HepG2 (cell line): ENCODE measurements around the gene NCMAP. TPM values are rescaled to one million over a fixed set of nuclear protein-coding genes. Genes with fewer than 3 reads are reported as not detected.

Experiments
- ATAC-seq: fragments of 200-7000 bp; cut with Tn5 transposase; 3 replicates; pipeline ENCODE4 v1.9.1; 2020; ENCODE audit warnings: mild to moderate bottlenecking, moderate library complexity
- BruUV-seq: library from RNA; stranded (reverse); fragments of 400-500 nt; replicated peaks from 2 replicates; lab custom pipeline; 2021; lab: Mats Ljungman, UMichigan
- CTCF ChIA-PET: fragments of 300-600 bp; formaldehyde crosslinking; extraction: SDS; loops from one replicate; lab custom pipeline; 2021; ENCODE audit warnings: low total read pairs, inconsistent platforms, low intra/inter-chr PET ratio; lab: Yijun Ruan, JAX
- POLR2A ChIA-PET: fragments of 350-600 bp; sonication (Branson Sonifier 250); formaldehyde crosslinking; loops from one replicate; lab custom pipeline; 2020; ENCODE audit warnings: antibody characterized with exemption, inconsistent platforms; lab: Yijun Ruan, JAX
- DNase-seq: peaks from one replicate; pipeline ENCODE4 v3.0.0-alpha.2; 2015; ENCODE audit warnings: low spot score
- FAIRE-seq: peaks from 3 replicates; lab custom pipeline; 2011; peaks lifted over from hg19 to GRCh38; lab: Jason Lieb, UNC
- H2AFZ ChIP-seq: one replicate; pipeline ENCODE4 v1.6.1; 2011; ENCODE audit warnings: low read length, inconsistent platforms
- H3K27ac ChIP-seq: fragments of 300-600 bp; 3 replicates; pipeline ENCODE4 v1.8.0; 2011; ENCODE audit warnings: mixed run types, mild to moderate bottlenecking, mixed read lengths, low read length, inconsistent platforms; ENCODE audit not compliant: insufficient read depth; ENCODE audit errors: extremely low read length
- H3K27me3 ChIP-seq, 2 experiments: fragments of 200-600 bp in 1 of 2; 2 replicates in 1 of 2; 3 replicates in 1 of 2; pipeline versions ENCODE4 v1.6.0 to v1.8.0; 2011; ENCODE audit warnings: low read length in 2 of 2, mild to moderate bottlenecking in 2 of 2, moderate library complexity in 2 of 2, inconsistent platforms in 1 of 2; ENCODE audit not compliant: insufficient read depth in 2 of 2, control insufficient read depth in 1 of 2
- H3K36me3 ChIP-seq, 2 experiments: fragments of 200-600 bp in 1 of 2; replicated peaks in 1 of 2; 2 replicates in 1 of 2; 3 replicates in 1 of 2; pipeline versions ENCODE4 v1.5.1 to v1.8.0; 2011; ENCODE audit warnings: low read length in 2 of 2, inconsistent platforms in 1 of 2; ENCODE audit not compliant: insufficient read depth in 2 of 2, control insufficient read depth in 1 of 2
- H3K4me1 ChIP-seq: 2 replicates; pipeline ENCODE4 v1.5.1; 2012; ENCODE audit warnings: low read length, inconsistent platforms; ENCODE audit not compliant: insufficient read depth
- H3K4me2 ChIP-seq: 2 replicates; pipeline ENCODE4 v1.6.0; 2011; ENCODE audit warnings: low read depth, low read length, inconsistent platforms
- H3K4me3 ChIP-seq, 3 experiments: fragments of 200-600 bp in 1 of 3; sonication (generic), shearing (Covaris generic) in 1 of 3; replicated peaks in 1 of 3; 2 replicates each; pipeline ENCODE4 v1.5.1; 2011 to 2016; ENCODE audit warnings: low read length in 3 of 3, inconsistent platforms in 2 of 3, low read depth in 2 of 3, mild to moderate bottlenecking in 2 of 3, control low read depth in 1 of 3, mixed read lengths in 1 of 3; ENCODE audit not compliant: insufficient read depth in 1 of 3
- H3K79me2 ChIP-seq: one replicate; pipeline ENCODE4 v1.6.1; 2011; ENCODE audit warnings: low read length, inconsistent platforms; ENCODE audit not compliant: insufficient read depth
- H3K9ac ChIP-seq: 2 replicates; pipeline ENCODE4 v1.6.0; 2011; ENCODE audit warnings: mild to moderate bottlenecking, low read depth, low read length, inconsistent platforms; ENCODE audit not compliant: insufficient read depth
- H3K9me3 ChIP-seq: 2 replicates; pipeline ENCODE4 v1.5.1; 2012; ENCODE audit warnings: mild to moderate bottlenecking, low read length
- H4K20me1 ChIP-seq: 2 replicates; pipeline ENCODE4 v1.6.0; 2011; ENCODE audit warnings: inconsistent platforms, mild to moderate bottlenecking, low read length, moderate library complexity; ENCODE audit not compliant: insufficient read depth
- ZNF121 ChIP-seq: sonication (generic); formaldehyde crosslinking; IDR thresholded peaks from 2 replicates; pipeline ENCODE4 v1.5.0; 2020; ENCODE audit warnings: mild to moderate bottlenecking, missing genetic modification reagents
- ZSCAN20 ChIP-seq: sonication (generic); formaldehyde crosslinking; IDR thresholded peaks from 2 replicates; pipeline ENCODE4 v1.4.0; 2020; ENCODE audit warnings: missing genetic modification reagents, mild to moderate bottlenecking, borderline replicate concordance
- WGBS: methylation state at CpG from one replicate; pipeline ENCODE4 v1.1.6; 2017; ENCODE audit warnings: low lambda C conversion rate; 5-methylcytosine and 5-hydroxymethylcytosine counted together
- in situ Hi-C: cut with HindIII; loops from 2 replicates; pipeline ENCODE4 v1.10.0; 2017; ENCODE audit warnings: low pct_unique_long_range_greater_than_20kb; ENCODE audit not compliant: extremely low pct_ligation_motif_present
- intact Hi-C: fragments of 100-400 bp; cut with micrococcal nuclease; formaldehyde crosslinking; loops from one replicate; pipeline ENCODE4 v1.10.0; 2022; ENCODE audit not compliant: unreplicated experiment
- polyA plus RNA-seq, 8 experiments: library from polyadenylated mRNA; depleted of rRNA in 3 of 8; stranded (reverse) in 7 of 8; unstranded in 1 of 8; fragments of >200 nt; fragmentation: Illumina TruSeq in 4 of 8; extraction: Trizol in 4 of 8; gene quantifications; 2 replicates each; pipeline versions ENCODE4 v1.2.1 to v1.2.3, GENCODE V29; 2011 to 2016; ENCODE audit warnings: low read depth in 4 of 8, missing spikeins in 1 of 8, mixed read lengths in 1 of 8; ENCODE audit not compliant: insufficient read depth in 1 of 8
- total RNA-seq, 5 experiments: library from RNA; depleted of rRNA; stranded (reverse); fragments of >200 nt; fragmentation: Illumina TruSeq; extraction: Trizol; gene quantifications; 2 replicates each; pipeline ENCODE4 v1.2.3, GENCODE V29; 2016; ENCODE audit warnings: low read depth in 1 of 5
- TF ChIP-seq, protein P1 (sequence below): sonication (generic); formaldehyde crosslinking; IDR thresholded peaks from 2 replicates; pipeline ENCODE4 v1.9.0; 2021; ENCODE audit warnings: missing genetic modification reagents, borderline replicate concordance
- TF ChIP-seq, protein P2 (sequence below): sonication (generic); formaldehyde crosslinking; IDR thresholded peaks from 2 replicates; pipeline ENCODE4 v1.5.1; 2020; ENCODE audit warnings: missing genetic modification reagents, mild to moderate bottlenecking, borderline replicate concordance

Gene NCMAP
- total and polyA plus RNA-seq, 2 of the 13 experiments (the other 11 are each of a cell fraction or from before 2014, with no cell fraction given), result 2.7 to 20.0 TPM

- peaks cover 1 to 2% of the 10 kb centered on the region in 2 experiments; a peak in 1 of 5 replicates for H3K36me3 ChIP-seq
- FAIRE-seq, result no peak
- no peak overlapping the region for H3K9ac ChIP-seq
- H3K27ac ChIP-seq, result no peak overlapping the region
- no peak for TF ChIP-seq ZSCAN20 (CRISPR knock-in tag)
- peak; percentile 68 for TF ChIP-seq ZNF121 (CRISPR knock-in tag)
- TF ChIP-seq, protein P1, sequence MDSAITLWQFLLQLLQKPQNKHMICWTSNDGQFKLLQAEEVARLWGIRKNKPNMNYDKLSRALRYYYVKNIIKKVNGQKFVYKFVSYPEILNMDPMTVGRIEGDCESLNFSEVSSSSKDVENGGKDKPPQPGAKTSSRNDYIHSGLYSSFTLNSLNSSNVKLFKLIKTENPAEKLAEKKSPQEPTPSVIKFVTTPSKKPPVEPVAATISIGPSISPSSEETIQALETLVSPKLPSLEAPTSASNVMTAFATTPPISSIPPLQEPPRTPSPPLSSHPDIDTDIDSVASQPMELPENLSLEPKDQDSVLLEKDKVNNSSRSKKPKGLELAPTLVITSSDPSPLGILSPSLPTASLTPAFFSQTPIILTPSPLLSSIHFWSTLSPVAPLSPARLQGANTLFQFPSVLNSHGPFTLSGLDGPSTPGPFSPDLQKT (CRISPR knock-in tag), result no peak
- TF ChIP-seq, protein P2, sequence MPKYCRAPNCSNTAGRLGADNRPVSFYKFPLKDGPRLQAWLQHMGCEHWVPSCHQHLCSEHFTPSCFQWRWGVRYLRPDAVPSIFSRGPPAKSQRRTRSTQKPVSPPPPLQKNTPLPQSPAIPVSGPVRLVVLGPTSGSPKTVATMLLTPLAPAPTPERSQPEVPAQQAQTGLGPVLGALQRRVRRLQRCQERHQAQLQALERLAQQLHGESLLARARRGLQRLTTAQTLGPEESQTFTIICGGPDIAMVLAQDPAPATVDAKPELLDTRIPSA (CRISPR knock-in tag), result no peak
- TF ChIP-seq, all 625 proteins: peak for 1
- no TSS peak for BruUV-seq
- POLR2A ChIA-PET, result interaction anchor here (1.0 kb wide), 1 partner anchor 23 kb away, joined by 3 read pairs; no protein-coding TSS in a partner anchor
- peaks cover 38% of the 10 kb centered on the region for H3K4me1 ChIP-seq
- CTCF ChIA-PET, result no interaction called here
- in situ Hi-C loops, result no loop called here
- H3K27me3 ChIP-seq, result no peaks in the 10 kb centered on the region
- no peak overlapping the region for H3K4me2 ChIP-seq
- H3K79me2 ChIP-seq, result no peaks in the 10 kb centered on the region
- ATAC-seq, result no peak
- H4K20me1 ChIP-seq, result no peaks in the 10 kb centered on the region
- no peak for DNase-seq
- no peaks in the 10 kb centered on the region for H3K9me3 ChIP-seq
- no peak overlapping the region for H2AFZ ChIP-seq
- intact Hi-C loops, result loop anchor here (2.0 kb wide), 1 partner anchor 111 kb away; the partner anchor contains the start of gene NIPAL3
- no peak overlapping the region for H3K4me3 ChIP-seq
- WGBS, result 82% methylated on average over 7 of the region's 7 CpGs
Measured at GRCh38 chr1:24526045-24526444, 29.8 kb upstream of the NCMAP start.
